ENCODE data around the gene ASPSCR1. TPM values are rescaled to one million over a fixed set of nuclear protein-coding genes. Genes with fewer than 3 reads are reported as not detected.
A peak's percentile ranks its signal among the peaks of the same experiment; 100 is the strongest.

Gene ASPSCR1
- total and polyA plus RNA-seq, 2 of the 13 experiments (the other 11 are each of a cell fraction or from before 2014, with no cell fraction given), result 274 to 314 TPM

GRCh38 chr17:82003411-82004381 lies 26.3 kb downstream of the ASPSCR1 start (continued):
- no peak; the same call in 1 of the 2 replicates for TF ChIP-seq SOX13 (IDR thresholded peaks at IDR 0.05)
- peak in 1 of 2 experiments; percentile 63; a peak in 2 of 4 replicates for TF ChIP-seq SOX13 (CRISPR knock-in tag; conservative IDR thresholded peaks at IDR 0.05 in 1 of 2, IDR thresholded peaks at IDR 0.05 in 1 of 2)
- TF ChIP-seq HNRNPUL1 (IDR thresholded peaks at IDR 0.05; ENCODE audit: low read depth, low read length), result no peak
- TF ChIP-seq CHCHD3 (CRISPR knock-in tag; IDR thresholded peaks at IDR 0.05), result no peak
- no peak for TF ChIP-seq MAFK (conservative IDR thresholded peaks at IDR 0.05 in 1 of 2, IDR thresholded peaks at IDR 0.05 in 1 of 2; ENCODE audit: low read length in 2 of 2)
- peak; percentile 16 for TF ChIP-seq ZNF414 (CRISPR knock-in tag; IDR thresholded peaks at IDR 0.05)
- TF ChIP-seq ZNF660 (CRISPR knock-in tag; IDR thresholded peaks at IDR 0.05; ENCODE audit: borderline replicate concordance, low read depth), result peak; percentile 81; the same call in 1 of the 2 replicates
- TF ChIP-seq ZNF768 (CRISPR knock-in tag; IDR thresholded peaks at IDR 0.05), result peak; percentile 66
- TF ChIP-seq MEIS1 (CRISPR knock-in tag; IDR thresholded peaks at IDR 0.05; ENCODE audit: borderline replicate concordance), result 0 out of 2 replicates have a peak, but pooled peaks have one; percentile 68
- no peak for TF ChIP-seq NFYB (CRISPR knock-in tag; IDR thresholded peaks at IDR 0.05)
- TF ChIP-seq BATF2 (CRISPR knock-in tag; IDR thresholded peaks at IDR 0.05), result no peak
- peak; percentile 92 for TF ChIP-seq ZNF274 (CRISPR knock-in tag; IDR thresholded peaks at IDR 0.05)
- TF ChIP-seq SP2 (CRISPR knock-in tag; IDR thresholded peaks at IDR 0.05), result no peak
- TF ChIP-seq ETS1 (CRISPR knock-in tag; IDR thresholded peaks at IDR 0.05), result 0 out of 2 replicates have a peak, but pooled peaks have one; percentile 31
- peak; percentile 76 for TF ChIP-seq ZNF34 (CRISPR knock-in tag; IDR thresholded peaks at IDR 0.05; ENCODE audit: borderline replicate concordance)
- peak; percentile 93 for TF ChIP-seq ZNF615 (CRISPR knock-in tag; IDR thresholded peaks at IDR 0.05; ENCODE audit: borderline replicate concordance)
- TF ChIP-seq BRF2 (CRISPR knock-in tag; IDR thresholded peaks at IDR 0.05), result no peak
- TF ChIP-seq TGIF2 (CRISPR knock-in tag; IDR thresholded peaks at IDR 0.05), result 0 out of 2 replicates have a peak, but pooled peaks have one; percentile 16
- TF ChIP-seq MBNL3 (CRISPR knock-in tag; conservative IDR thresholded peaks at IDR 0.05), result no peak
- TF ChIP-seq ATF5 (CRISPR knock-in tag; IDR thresholded peaks at IDR 0.05; ENCODE audit: low read depth), result no peak
- TF ChIP-seq CREB3 (CRISPR knock-in tag; IDR thresholded peaks at IDR 0.05), result no peak
- no peak for TF ChIP-seq SMAD9 (CRISPR knock-in tag; IDR thresholded peaks at IDR 0.05)
- TF ChIP-seq ZNF329 (CRISPR knock-in tag; IDR thresholded peaks at IDR 0.05; ENCODE audit: low read depth), result 0 out of 2 replicates have a peak, but pooled peaks have one; percentile 59
